Measurements from ENCODE around the gene APBB1IP. TPM values are rescaled to one million over a fixed set of nuclear protein-coding genes. Genes with fewer than 3 reads are reported as not detected.

The APBB1IP gene
- total and polyA plus RNA-seq, 9 of the 15 experiments (the other 6 are each of a cell fraction or from before 2014, with no cell fraction given) = 0.03 to 0.11 (median 0.06) TPM; not detected in 4

DNA sequence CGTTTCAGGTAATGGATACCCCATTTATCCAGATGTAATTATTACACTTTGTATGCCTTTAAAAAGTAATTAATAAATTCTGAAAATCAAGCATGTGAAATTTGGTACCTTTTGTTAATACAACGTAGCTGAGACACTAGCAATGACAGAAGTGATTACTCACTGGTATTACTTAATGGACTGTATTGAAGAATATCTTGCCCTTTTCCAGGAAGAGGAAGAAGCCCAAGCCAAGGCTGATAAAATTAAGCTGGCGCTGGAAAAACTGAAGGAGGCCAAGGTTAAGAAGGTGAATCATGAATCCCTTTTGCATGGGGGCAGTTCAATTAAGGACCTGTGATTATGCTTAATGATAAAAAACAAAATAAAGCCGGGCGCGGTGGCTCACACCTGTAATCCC, 64.8 kb downstream of the APBB1IP start:
- BruUV-seq (replicated peaks) = no TSS peak
- no peak for DNase-seq (ENCODE audit: extremely low read depth in 1 of 4, low spot score in 3 of 4)
- Histone ChIP-seq H3K79me2 (ENCODE audit: control insufficient read depth, insufficient read depth, low read length) (no peaks in the 10 kb centered on the region), H3K9me3 (replicated peaks; ENCODE audit: control insufficient read depth, insufficient read depth, low read depth, low read length) (no peaks in the 10 kb centered on the region), H3K9ac (ENCODE audit: insufficient read depth in 1 of 2, low read depth in 2 of 2, low read length in 2 of 2) (no peak overlapping the region), H3K27me3 (ENCODE audit: control insufficient read depth in 2 of 2, insufficient read depth in 2 of 2, low read length in 2 of 2) (no peaks in the 10 kb centered on the region), H3K27ac (ENCODE audit: extremely low read depth, low read depth, low read length) (no peak overlapping the region), H3K9me1 (ENCODE audit: control insufficient read depth, insufficient read depth, low read length) (no peaks in the 10 kb centered on the region), H3K36me3 (ENCODE audit: control insufficient read depth, insufficient read depth, low read length) (no peaks in the 10 kb centered on the region), H3K4me3 (no peak overlapping the region), H3K4me2 (ENCODE audit: insufficient read depth, low read length) (no peak overlapping the region), H4K20me1 (replicated peaks; ENCODE audit: control insufficient read depth, insufficient read depth, low read length) (no peaks in the 10 kb centered on the region), H3K4me1 (replicated peaks in 1 of 2; ENCODE audit: control insufficient read depth in 2 of 2, insufficient read depth in 2 of 2, low read length in 2 of 2) (no peaks in the 10 kb centered on the region), H2AFZ (ENCODE audit: low read depth, low read length) (no peak overlapping the region)
- FAIRE-seq = no peak
- no peak for ATAC-seq
- no peak for TF ChIP-seq HIVEP1 (CRISPR knock-in tag; IDR thresholded peaks at IDR 0.05)
- TF ChIP-seq THRAP3 (IDR thresholded peaks at IDR 0.05; ENCODE audit: borderline replicate concordance) = no peak
- TF ChIP-seq, protein P1, sequence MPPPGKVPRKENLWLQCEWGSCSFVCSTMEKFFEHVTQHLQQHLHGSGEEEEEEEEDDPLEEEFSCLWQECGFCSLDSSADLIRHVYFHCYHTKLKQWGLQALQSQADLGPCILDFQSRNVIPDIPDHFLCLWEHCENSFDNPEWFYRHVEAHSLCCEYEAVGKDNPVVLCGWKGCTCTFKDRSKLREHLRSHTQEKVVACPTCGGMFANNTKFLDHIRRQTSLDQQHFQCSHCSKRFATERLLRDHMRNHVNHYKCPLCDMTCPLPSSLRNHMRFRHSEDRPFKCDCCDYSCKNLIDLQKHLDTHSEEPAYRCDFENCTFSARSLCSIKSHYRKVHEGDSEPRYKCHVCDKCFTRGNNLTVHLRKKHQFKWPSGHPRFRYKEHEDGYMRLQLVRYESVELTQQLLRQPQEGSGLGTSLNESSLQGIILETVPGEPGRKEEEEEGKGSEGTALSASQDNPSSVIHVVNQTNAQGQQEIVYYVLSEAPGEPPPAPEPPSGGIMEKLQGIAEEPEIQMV (tag; conservative IDR thresholded peaks at IDR 0.05; ENCODE audit: low read depth) = no peak
- TF ChIP-seq, protein P2, sequence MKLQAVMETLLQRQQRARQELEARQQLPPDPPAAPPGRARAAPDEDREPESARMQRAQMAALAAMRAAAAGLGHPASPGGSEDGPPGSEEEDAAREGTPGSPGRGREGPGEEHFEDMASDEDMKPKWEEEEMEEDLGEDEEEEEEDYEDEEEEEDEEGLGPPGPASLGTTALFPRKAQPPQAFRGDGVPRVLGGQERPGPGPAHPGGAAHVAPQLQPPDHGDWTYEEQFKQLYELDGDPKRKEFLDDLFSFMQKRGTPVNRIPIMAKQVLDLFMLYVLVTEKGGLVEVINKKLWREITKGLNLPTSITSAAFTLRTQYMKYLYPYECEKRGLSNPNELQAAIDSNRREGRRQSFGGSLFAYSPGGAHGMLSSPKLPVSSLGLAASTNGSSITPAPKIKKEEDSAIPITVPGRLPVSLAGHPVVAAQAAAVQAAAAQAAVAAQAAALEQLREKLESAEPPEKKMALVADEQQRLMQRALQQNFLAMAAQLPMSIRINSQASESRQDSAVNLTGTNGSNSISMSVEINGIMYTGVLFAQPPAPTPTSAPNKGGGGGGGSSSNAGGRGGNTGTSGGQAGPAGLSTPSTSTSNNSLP (IDR thresholded peaks at IDR 0.05; ENCODE audit: borderline replicate concordance, low read depth, low read length) = no peak
- POLR2A ChIA-PET = interaction anchor here (0.7 kb wide), 1 partner anchor 8 kb away, joined by 3 read pairs; no protein-coding TSS in a partner anchor
- WGBS (ENCODE audit: insufficient coverage, low coverage, missing lambda C conversion rate) = 0% methylated on average over 6 of the region's 6 CpGs
- CTCF ChIA-PET (ENCODE audit: low intra/inter-chr PET ratio) = no interaction called here
- intact Hi-C loops (cut with micrococcal nuclease) = no loop called here
- in situ Hi-C loops (cut with MboI) = no loop called here

All from K562 (cell line).